GM19328 (cell line): ENCODE data around the gene SGCB.

Source experiments
- ATAC-seq: cut with Tn5 transposase; IDR thresholded peaks from one replicate; pipeline ENCODE4 v1.9.1; 2021; ENCODE audit warnings: mild to moderate bottlenecking, moderate library complexity; ENCODE audit not compliant: unreplicated experiment

The SGCB gene

DNA sequence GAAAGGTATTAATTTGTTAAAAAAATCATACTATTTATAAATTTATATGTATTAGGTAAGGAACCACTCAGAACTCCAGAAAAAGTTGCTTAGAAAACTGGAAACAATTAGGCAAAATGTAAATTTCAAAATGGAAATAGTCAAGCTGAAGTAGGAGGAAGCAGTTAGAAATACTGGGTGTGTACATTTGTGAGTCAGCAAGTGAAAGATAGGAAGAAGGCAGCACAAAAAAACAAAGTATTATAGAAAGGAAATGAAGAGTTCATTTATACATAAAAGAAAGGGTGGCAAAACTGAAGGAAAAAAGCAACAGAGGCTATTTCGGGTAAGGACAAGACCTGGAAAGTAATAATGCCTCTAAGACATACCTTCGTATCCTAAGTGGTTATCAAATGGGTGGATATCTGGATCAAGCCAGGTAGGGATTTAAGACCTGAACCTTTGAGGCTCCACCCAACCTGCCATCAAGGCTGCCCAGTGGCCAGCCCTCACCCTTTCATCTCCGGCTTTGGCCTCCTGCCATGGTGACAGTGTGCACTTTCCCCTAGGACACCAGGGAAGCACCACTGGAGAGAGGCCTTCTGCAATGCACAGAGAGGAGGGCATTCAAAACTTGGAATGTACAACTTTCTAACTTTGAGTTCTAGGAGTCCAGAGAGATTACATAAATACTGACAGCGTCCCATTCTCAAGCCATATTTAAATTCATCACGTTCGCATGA is 18.0 kb downstream of the SGCB start, which contains the start of gene LRRC66:
TSS of gene LRRC66 (minus strand) at position 428 of the 722 bp plus-strand sequence. CDS start 2,750 bp downstream, outside the sequence.
- no peak for ATAC-seq

DNA sequence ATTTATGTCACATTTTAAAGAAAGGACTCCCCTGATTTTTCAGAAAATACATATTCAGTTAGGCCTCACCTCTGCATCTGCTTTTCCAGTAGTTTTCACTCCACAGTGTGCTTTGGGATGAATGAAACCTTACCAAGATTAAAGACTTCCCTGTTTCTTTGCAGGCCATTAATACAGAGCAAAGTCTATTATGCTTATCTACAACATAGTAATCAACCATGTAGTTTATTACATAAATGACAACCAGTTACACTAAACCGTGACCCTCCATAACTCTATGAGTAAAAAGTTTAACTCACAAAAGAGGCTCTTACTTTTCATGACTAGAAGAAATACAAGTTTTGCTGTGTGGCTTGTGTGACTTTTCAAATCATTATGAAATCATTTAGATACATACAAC is 20.3 kb downstream of the SGCB start:
- ATAC-seq: no peak

DNA sequence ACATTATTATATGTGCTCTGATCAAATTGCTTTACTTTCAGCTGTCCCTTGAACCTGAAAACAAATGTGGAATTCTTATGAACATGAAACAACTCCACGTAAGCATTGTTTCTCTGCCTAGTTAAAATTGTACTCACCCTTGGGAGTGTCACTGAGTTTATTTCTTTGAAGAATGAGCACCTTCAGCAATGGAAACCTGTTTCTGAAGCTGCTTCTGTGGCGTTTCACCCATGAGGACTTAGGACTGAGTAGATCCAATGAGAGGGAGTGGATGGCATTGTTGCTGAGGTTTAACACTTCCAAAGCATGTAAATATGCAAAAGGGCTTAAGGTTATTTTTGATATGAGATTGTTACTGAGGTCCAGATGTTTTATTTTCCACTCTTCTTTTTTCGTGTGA is 21.1 kb downstream of the SGCB start:
- ATAC-seq: no peak

DNA sequence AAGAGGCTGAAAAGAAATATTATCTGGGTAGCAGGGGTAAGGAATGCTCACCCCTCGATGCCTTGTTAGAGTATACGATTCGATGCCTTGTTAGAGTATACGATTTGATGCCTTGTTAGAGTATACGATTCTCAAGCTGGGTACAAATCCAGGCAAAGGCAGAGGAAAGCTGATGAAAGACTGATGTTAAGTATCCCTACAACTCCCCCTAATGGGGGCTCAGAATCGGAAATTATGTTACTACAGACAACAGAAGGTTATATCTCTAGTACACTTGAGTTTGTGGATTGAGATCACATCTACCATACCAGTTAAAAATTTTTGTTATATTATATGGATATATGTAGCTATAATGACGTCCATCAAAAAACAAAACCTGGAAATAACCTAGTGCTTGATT is 22.7 kb downstream of the SGCB start:
- no peak for ATAC-seq

DNA sequence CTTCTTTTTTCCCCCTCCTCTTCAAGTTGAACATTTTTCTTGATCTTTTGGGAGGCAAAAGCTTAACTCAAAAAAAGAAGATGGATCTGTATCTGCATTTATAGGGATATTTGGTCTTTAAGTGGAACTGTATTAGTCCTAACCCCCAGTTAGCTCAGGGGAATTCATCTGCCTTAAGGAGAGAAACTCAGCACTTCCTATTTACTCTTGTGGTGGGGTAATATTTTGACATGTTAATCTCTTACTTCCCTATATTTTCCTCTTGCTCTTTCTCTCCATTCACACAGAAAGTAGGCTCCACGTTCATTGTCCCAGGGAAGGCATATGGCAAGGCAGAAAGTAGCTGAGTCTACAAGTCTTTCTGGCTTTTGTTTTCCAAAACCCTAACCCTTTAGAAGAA is 23.2 kb downstream of the SGCB start:
- ATAC-seq: no peak

DNA sequence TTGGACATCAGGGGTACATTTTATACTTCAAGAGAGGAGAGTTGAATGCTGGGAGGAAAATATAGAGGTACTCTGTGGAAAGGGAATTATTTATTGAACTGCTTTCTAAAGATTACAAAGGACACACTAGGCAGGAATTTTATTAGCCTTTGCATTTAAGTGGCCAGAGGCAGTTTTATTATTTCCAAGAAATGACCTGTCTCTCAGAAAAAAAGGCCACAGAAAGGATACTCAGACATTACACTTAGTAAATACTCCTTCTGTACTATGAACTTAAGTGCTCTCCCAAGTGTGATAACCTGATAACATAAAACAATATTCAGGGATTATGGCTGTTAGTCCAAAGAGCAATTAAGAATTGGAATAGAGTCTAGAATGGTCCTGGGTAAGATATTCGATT is 25.4 kb downstream of the SGCB start:
- no peak for ATAC-seq

DNA sequence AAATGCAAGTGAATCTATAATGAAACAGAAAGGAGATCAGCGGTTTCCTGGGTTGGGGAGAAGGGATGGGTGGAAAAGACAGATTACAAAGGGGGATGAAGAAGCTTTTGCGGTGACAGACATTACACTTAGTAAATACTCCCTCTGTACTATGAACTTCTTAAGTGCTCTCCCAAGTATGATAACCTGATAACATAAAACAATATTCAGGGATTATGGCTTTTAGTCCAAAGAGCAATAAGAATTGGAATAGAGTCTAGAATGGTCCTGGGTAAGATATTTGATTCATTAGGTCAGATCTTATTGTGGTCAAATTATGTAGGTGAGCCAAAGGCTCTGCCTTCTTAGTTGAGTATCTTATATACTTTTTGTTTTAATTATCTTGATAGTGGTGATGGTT is 27.1 kb downstream of the SGCB start:
- ATAC-seq: no peak

DNA sequence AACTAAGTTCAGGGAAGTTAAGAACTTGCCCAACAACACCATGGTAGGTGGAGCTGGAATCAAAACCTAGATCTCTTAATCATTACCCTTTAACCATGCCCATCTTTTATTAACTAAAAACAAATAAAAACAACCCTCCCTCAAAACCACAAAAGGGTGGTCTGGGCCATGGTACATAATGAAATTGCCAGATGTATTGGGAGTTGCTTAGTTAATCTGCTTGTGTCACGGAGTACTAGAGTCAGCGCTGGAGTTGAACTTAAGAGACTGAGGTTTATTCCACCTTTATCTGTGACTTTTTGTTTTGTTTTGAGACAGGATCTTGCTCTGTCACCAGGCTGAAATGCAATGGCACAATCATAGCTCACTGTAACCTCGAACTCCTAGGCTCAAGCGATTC is 31.2 kb downstream of the SGCB start:
- ATAC-seq: no peak

DNA sequence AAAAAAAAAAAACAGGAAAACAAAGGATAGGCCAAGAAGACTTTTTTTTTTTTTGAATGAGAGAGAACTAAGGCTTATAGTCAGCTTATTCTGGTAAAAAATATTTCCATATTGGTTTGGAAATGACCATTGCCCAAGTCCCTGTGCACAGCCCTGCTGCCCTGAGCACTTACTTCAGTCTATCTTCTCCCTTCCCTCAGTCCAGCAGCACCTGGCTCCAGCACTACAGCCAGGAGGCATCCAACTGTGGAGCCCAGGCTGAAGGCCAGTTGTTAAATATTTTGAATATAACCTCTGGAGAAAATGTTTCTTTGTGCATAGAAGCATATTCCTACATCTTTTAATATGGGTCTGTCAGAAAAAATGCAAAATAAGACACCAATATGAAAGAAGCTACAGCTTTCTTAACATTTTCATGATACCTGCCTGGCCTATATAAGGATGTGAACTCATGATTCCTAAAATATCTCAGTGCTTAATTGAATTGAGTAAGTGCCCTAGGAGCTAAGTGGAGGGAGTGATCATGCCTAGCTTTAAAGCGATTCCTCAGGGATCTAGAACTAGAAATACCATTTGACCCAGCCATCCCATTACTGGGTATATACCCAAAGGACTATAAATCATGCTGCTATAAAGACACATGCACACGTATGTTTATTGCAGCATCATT is 32.4 kb downstream of the SGCB start:
- no peak for ATAC-seq

DNA sequence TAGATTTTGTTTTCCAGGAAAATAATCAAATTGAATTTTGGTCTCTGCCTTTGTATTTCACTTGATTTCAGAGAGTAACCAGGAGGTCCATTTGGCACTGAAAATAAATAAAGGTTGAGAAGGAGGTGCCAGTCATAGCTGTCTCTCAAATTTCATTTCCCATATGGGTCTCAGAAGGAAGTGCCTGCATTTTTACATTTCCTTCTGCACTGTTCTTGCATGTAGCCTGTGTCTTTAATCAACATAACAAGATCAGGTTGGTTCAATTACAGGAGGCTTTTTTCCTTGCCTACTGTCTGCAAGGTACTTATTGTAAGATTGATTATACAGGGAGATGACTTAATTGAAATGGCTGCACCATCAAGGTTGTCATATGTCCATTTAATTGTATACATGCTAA is 33.7 kb downstream of the SGCB start:
- no peak for ATAC-seq

DNA sequence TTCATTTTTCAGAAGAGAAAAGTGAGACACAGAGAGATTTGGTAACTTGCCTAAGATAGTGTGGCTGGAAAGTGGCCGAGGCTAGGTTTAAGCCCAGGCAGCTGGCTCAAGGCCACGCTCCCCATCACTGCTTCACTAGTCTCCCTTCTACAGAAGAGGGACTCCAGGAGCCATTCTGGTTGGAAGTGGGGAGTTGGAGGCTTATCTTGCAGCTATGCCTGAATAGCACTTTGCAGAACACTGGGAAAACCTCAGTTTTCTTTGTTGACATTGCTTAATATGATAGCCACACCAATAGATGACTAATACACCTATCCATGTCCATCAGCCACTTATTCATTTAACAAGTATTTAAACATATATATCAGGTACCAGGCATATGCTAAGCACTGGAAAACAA is 36.5 kb downstream of the SGCB start:
- ATAC-seq: no peak

DNA sequence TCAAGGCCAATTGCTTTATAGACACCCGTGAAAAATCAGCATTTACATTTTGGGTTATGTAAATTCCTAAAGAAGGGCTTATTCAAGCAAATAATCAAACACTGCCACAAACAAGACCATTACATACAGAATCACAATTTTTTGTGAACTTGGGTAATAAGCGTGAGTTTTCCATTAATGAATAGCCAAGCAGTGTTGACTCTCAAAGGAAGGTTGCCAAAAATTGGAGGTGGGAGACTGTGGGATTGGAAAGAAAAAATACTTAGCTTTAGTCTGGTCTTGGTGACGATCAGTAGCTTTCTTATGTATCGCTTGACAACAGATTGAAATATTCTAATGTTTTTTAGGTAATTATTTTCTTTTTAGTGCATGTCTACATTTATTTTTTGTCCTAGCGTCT is 38.8 kb downstream of the SGCB start:
- no peak for ATAC-seq

DNA sequence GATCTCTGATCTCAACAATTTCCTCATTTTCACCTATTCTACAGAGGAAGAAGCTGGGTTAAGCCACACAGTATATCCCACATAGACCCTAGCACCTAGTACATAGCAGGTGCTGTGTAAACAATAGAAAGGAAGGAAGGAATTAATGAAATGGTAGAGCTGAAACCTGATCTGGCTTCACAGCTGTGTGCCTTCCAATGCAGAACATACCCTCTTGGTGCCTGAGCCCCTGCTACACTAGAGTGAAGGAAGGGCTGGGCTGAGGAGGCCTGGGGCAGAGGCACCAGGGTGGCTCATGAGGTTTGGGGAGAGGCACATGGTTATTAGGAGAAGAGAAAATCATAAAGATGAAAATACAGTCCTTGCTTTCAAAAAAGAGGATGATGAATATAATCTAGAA is 39.3 kb downstream of the SGCB start:
- ATAC-seq: no peak

DNA sequence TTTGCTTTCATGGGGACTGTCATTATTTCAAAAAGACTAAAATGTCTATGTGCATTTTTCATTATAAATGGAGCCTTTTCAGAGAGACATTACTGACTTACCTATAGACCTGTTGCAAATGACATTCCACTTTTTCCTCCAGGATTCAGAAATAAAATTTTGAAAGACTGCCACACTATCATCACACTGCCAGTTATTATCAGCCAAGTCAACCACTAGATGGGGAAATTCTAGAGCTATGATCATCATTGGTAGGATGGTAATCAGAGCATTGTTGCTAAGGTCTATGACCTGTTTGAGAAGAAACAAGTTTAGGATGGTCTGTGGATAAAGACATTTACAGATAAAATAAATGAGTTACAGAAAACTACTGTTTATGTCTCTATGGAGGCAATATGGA is 40.5 kb downstream of the SGCB start:
- no peak for ATAC-seq

DNA sequence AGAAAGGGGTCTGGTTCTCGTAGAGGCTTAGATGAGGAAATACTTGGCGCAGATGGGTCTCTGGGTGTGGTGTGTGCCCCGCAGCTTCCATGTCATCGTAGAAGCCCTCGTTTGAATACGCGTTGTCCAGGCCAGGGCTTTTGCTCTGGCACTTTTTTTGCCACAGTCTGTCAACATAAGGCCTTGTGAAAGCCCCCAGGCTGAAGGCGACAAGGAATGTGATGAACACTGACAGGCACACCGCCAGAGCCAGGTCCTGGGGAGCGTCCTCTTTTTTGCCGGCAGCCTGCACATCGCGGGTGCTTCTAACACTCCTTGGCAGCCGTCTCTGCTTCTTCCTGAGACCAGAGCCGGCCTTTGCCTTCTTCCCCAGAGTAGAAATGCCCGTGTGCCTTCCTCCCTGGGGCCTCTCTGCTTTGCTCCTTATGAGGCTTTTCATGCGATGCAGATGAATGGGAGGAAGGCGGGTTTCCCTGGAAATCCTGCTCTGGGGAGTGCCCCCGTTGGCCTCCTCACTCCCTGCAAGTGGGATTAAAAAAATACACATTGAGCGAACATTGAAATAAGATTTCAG is 42.4 kb downstream of the SGCB start:
- ATAC-seq: no peak
